ENCODE results near the gene DNAJB6. TPM values are rescaled to one million over a fixed set of nuclear protein-coding genes. Genes with fewer than 3 reads are reported as not detected.

DNAJB6 gene
- total RNA-seq, 2 experiments from 2014 or later = 56.4 to 65.9 TPM

DNA sequence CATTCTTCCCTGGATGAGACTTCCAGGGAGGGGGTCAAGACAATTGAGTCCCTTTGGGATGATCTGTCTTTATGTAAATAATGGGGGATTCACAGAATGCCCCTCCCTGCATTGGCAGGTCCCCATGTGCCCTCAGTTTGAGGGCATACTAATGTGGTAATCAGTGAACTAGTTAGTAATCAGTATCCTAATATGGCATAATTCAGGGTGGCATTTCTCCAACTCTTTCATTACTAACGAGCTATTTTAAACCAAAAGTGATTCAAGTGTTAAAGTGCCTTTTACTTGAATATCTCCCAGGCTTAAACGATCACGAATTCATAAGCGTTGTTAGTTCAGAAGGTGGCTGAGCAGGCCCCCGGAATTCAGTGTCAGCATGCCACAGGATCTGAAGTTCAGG is 1.6 kb upstream of the DNAJB6 start:
- Histone ChIP-seq H3K4me2 (ENCODE audit: low read length) (peak overlapping the region; percentile 65), H3K36me3 (ENCODE audit: insufficient read depth, low read length) (peaks cover 16% of the 10 kb centered on the region), H3K79me2 (ENCODE audit: insufficient read depth, low read depth, low read length) (peaks cover 34% of the 10 kb centered on the region), H3K4me1 (ENCODE audit: insufficient read depth, low read length, poor library complexity, severe bottlenecking) (peaks cover 73% of the 10 kb centered on the region), H2AFZ (ENCODE audit: low read length) (no peak overlapping the region), H4K20me1 (ENCODE audit: insufficient read depth, low read length) (peaks cover 8% of the 10 kb centered on the region), H3K4me3 (ENCODE audit: low read depth, low read length, poor library complexity, severe bottlenecking) (peak overlapping the region; percentile 38), H3K9me3 (ENCODE audit: low read length) (no peaks in the 10 kb centered on the region), H3K9me2 (ENCODE audit: insufficient read depth, low read length) (no peaks in the 10 kb centered on the region), H3K27ac (ENCODE audit: low read depth, low read length, poor library complexity, severe bottlenecking) (peak overlapping the region; percentile 63)
- intact Hi-C loops (cut with micrococcal nuclease; ENCODE audit: unreplicated experiment) = no loop called here
- BruUV-seq (replicated peaks) = no TSS peak
- no peak for TF ChIP-seq EZH2phosphoT487 (IDR thresholded peaks at IDR 0.05; ENCODE audit: borderline replicate concordance, low read depth, low read length)
- TF ChIP-seq, protein P1, sequence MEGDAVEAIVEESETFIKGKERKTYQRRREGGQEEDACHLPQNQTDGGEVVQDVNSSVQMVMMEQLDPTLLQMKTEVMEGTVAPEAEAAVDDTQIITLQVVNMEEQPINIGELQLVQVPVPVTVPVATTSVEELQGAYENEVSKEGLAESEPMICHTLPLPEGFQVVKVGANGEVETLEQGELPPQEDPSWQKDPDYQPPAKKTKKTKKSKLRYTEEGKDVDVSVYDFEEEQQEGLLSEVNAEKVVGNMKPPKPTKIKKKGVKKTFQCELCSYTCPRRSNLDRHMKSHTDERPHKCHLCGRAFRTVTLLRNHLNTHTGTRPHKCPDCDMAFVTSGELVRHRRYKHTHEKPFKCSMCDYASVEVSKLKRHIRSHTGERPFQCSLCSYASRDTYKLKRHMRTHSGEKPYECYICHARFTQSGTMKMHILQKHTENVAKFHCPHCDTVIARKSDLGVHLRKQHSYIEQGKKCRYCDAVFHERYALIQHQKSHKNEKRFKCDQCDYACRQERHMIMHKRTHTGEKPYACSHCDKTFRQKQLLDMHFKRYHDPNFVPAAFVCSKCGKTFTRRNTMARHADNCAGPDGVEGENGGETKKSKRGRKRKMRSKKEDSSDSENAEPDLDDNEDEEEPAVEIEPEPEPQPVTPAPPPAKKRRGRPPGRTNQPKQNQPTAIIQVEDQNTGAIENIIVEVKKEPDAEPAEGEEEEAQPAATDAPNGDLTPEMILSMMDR (conservative IDR thresholded peaks at IDR 0.05; ENCODE audit: low read length) = no peak
- no peak for DNase-seq (ENCODE audit: low spot score)
- ChIA-PET POLR2A (interaction anchor here (0.7 to 1.5 kb wide), 2 partner anchors 10 to 1708 kb away, joined by 4 to 5 read pairs; no protein-coding TSS in a partner anchor), CTCF (ENCODE audit: unreplicated experiment) (no interaction called here)

DNA sequence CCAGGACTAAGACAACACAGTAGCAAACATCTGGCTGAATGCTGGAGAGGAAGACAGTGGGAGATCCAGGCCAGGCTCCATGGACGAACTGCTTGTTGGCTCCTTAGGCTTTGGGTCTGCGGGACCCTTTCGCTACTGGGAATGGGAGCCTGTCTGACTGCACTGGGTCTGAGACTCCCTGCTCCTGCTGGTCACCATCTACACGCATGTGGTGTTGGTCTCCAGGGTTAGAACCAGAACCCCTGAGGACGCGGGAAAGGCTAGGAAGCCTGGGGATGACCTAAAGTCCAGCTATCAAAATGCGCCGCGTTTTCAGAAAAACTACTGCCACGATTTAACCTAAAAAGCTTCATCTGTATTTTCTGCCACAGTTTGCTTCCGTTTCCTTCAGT is 817 bp upstream of the DNAJB6 start:
- Histone ChIP-seq H3K9me3 (ENCODE audit: low read length) (no peaks in the 10 kb centered on the region), H4K20me1 (ENCODE audit: insufficient read depth, low read length) (peaks cover 15% of the 10 kb centered on the region), H3K4me3 (ENCODE audit: low read depth, low read length, poor library complexity, severe bottlenecking) (peak overlapping the region; percentile 76), H3K79me2 (ENCODE audit: insufficient read depth, low read depth, low read length) (peaks cover 42% of the 10 kb centered on the region), H3K36me3 (ENCODE audit: insufficient read depth, low read length) (peaks cover 21% of the 10 kb centered on the region), H3K4me1 (ENCODE audit: insufficient read depth, low read length, poor library complexity, severe bottlenecking) (peaks cover 81% of the 10 kb centered on the region), H3K9me2 (ENCODE audit: insufficient read depth, low read length) (no peaks in the 10 kb centered on the region), H3K27ac (ENCODE audit: low read depth, low read length, poor library complexity, severe bottlenecking) (peak overlapping the region; percentile 84), H3K4me2 (ENCODE audit: low read length) (peak overlapping the region; percentile 65), H2AFZ (ENCODE audit: low read length) (no peak overlapping the region; the same call in 1 of the 2 replicates)
- CTCF ChIA-PET (ENCODE audit: unreplicated experiment) = interaction anchor here (0.6 kb wide), 1 partner anchor 24 kb away, joined by 3 read pairs; no protein-coding TSS in a partner anchor
- TSS peak; percentile 91 for BruUV-seq (replicated peaks)
- POLR2A ChIA-PET = interaction anchor here (1.5 kb wide), 1 partner anchor 10 kb away, joined by 5 read pairs; no protein-coding TSS in a partner anchor
- TF ChIP-seq, protein P1 (conservative IDR thresholded peaks at IDR 0.05; ENCODE audit: low read length) = no peak
- TF ChIP-seq EZH2phosphoT487 (IDR thresholded peaks at IDR 0.05; ENCODE audit: borderline replicate concordance, low read depth, low read length) = no peak
- no peak for DNase-seq (ENCODE audit: low spot score)
- intact Hi-C loops (cut with micrococcal nuclease; ENCODE audit: unreplicated experiment) = no loop called here

GRCh38 chr7:157337316-157338149 is 729 bp downstream of the DNAJB6 start:
- H3K4me2 ChIP-seq (ENCODE audit: low read length) = peak overlapping the region; percentile 99
- peak overlapping the region; percentile 84 for H3K27ac ChIP-seq (ENCODE audit: low read depth, low read length, poor library complexity, severe bottlenecking)
- H3K79me2 ChIP-seq (ENCODE audit: insufficient read depth, low read depth, low read length) = peaks cover 57% of the 10 kb centered on the region
- H3K9me3 ChIP-seq (ENCODE audit: low read length) = no peaks in the 10 kb centered on the region
- H3K36me3 ChIP-seq (ENCODE audit: insufficient read depth, low read length) = peaks cover 29% of the 10 kb centered on the region
- H3K4me1 ChIP-seq (ENCODE audit: insufficient read depth, low read length, poor library complexity, severe bottlenecking) = peaks cover 76% of the 10 kb centered on the region
- H4K20me1 ChIP-seq (ENCODE audit: insufficient read depth, low read length) = peaks cover 21% of the 10 kb centered on the region
- peak overlapping the region; percentile 76 for H3K4me3 ChIP-seq (ENCODE audit: low read depth, low read length, poor library complexity, severe bottlenecking)
- no peaks in the 10 kb centered on the region for H3K9me2 ChIP-seq (ENCODE audit: insufficient read depth, low read length)
- CTCF ChIA-PET (ENCODE audit: unreplicated experiment) = no interaction called here
- no TSS peak for BruUV-seq (replicated peaks)
- intact Hi-C loops (cut with micrococcal nuclease; ENCODE audit: unreplicated experiment) = no loop called here
- peak; percentile 68 for DNase-seq (ENCODE audit: low spot score)
- H2AFZ ChIP-seq (ENCODE audit: low read length) = no peak overlapping the region
- POLR2A ChIA-PET = interaction anchor here (0.7 to 1.3 kb wide), 3 partner anchors 8 to 656 kb away, joined by 3 read pairs; no protein-coding TSS in a partner anchor
- TF ChIP-seq, protein P1 (conservative IDR thresholded peaks at IDR 0.05; ENCODE audit: low read length) = no peak; the same call in 1 of the 2 replicates
- no peak for TF ChIP-seq EZH2phosphoT487 (IDR thresholded peaks at IDR 0.05; ENCODE audit: borderline replicate concordance, low read depth, low read length)
